HG02678 (cell line): ENCODE data around the gene BOK.

Source experiments
- ATAC-seq: cut with Tn5 transposase; IDR thresholded peaks from one replicate; pipeline ENCODE4 v1.9.1; 2021; ENCODE audit warnings: mild to moderate bottlenecking, moderate library complexity; ENCODE audit not compliant: unreplicated experiment

Gene BOK

GRCh38 chr2:241538838-241539615 is 19.5 kb upstream of the BOK start:
- no peak for ATAC-seq

DNA sequence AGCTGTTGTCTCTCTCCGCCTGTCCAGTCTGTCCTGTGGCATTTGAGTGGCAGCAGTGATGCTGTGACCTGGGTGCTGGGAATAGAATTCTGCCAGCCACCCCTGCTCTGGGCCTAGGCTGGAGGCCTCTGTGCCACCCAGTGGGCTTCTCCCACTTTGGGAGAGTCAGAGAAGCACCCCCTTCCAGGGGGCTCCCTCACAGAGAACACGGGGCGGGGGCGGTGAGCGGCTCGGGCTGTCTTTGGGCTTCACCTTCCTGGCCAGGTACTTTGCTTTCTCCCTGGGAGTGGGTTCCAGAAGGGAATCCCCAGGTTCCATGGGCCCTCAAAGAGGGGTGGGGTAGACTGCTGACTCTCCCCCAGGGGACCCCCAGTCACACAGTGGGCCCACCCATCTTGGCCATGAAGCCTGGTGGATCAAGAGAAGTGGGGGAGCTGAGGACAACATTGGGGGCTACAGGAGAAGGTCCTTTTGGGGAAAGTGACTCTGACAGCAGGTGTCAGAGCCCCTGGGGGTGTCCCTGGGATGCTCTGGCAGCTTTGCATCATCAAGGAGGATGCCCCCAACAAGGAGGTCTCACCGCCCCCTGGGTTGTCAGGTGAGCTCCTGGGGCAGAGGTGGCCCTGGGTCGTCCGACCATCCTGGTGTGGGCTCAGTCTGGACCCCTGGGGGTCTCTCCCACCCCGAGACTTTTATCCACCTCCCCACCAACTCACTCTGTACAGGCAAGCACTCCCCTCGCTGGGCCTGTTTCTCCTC is 18.8 kb upstream of the BOK start:
- no peak for ATAC-seq

DNA sequence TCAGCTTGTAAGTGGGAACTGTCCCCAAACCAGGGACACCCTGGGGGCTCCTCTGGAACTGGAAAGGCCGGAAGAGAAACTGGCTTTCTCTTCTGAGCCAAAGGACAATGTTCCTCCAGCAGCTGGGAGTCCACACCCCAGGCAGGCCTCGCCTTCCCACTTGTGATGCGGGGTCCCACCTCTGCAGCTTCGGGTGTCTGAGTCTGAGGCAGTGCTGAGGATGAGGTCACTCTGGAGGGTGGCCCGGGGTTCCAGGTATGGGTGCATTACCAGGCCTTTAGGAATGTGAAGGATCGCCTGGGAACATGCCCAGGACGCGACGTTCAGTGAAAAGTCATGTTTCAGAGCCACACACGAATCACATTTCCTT is 18.2 kb upstream of the BOK start:
- no peak for ATAC-seq

GRCh38 chr2:241540771-241541561 is 17.6 kb upstream of the BOK start:
- ATAC-seq = no peak

DNA sequence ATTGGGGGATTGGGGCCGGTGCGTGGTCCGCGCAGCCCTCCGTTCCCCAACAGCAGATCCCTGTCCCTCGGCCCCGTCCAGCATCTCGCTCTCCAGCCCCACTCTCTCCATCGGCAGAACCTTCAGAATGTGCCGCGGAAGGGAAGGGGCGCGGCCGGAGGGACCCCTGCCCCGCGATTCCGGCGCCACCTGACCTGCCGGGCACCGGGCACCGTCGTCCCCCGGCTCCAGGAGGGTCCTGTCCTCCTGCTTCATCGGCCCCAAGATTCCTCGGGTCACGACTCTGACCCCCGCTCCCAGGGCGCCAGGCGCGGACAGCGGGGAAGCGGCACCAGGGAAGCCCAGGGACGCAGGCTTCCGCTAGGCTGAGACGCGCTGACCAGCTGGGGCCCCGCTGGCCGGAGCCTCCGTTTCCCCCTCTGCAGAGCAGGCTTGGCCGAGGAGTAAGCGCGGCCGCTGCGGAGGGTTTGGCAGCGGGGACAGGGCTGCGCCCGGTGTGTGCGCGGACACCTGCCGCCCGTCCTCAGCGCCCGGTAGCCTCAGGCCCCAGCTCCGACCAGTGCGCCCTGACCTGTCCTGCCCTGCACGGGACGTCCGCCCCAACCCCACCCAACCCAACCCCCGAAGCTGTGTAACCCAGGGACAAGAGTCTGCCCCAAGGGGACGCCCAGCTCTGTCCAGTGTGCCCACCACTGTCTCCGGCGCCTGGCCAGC is 16.8 kb upstream of the BOK start:
- no peak for ATAC-seq

- ATAC-seq = no peak
These were observed 16.3 kb upstream of the BOK start for GRCh38 chr2:241542278-241542605.

DNA sequence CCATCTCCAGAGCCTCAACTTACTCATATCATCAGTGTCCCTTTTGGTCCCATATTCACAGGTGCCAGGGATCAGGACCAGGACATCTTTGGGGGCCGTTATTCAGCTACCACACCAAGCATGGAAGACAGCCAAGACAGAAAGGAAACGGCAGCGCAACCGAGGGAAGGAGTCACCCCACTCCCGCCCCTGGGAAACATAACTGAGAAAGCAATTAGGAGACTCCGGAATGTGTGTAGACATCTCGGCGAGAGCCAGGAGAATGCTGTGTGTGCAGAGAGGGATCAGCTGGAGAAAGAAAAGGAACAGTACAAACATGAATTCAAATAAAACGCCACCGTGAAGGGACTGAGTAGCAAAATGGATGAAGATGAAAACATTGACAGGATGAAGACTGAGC is 13.4 kb upstream of the BOK start:
- ATAC-seq = no peak

DNA sequence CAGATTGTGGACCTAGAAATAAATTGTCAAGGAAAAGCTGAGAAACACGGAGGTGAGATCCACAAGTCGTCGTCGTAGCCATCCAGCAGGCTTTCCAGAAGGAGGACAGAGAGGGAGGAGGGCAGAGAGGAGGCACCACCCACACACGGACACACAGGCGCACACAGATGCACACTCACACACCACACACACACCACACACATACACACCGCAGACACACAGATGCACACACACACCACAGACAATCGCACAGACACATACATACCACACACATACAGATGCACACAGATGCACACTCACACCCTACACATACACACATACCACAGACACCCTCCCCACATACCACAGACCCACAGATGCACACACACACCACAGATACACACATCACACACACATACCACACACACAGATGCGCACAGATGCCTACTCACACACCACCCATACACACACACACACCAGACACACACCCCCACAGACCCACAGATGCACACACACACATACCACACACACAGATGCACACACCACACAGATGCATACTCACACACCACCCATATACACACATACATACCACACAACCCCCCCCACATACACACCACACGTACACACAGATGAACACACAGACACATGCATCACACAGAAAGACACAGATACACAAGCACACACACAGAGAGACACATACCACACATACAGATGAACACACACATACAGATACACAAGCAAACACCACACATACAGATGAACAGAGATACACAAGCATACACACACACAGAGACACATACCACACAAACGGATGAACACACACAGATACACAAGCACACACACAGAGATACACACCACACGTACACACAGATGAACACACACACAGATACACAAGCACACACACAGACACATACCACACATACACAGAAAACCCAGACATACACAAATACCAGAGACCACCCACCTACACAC is 12.7 kb upstream of the BOK start:
- no peak for ATAC-seq

DNA sequence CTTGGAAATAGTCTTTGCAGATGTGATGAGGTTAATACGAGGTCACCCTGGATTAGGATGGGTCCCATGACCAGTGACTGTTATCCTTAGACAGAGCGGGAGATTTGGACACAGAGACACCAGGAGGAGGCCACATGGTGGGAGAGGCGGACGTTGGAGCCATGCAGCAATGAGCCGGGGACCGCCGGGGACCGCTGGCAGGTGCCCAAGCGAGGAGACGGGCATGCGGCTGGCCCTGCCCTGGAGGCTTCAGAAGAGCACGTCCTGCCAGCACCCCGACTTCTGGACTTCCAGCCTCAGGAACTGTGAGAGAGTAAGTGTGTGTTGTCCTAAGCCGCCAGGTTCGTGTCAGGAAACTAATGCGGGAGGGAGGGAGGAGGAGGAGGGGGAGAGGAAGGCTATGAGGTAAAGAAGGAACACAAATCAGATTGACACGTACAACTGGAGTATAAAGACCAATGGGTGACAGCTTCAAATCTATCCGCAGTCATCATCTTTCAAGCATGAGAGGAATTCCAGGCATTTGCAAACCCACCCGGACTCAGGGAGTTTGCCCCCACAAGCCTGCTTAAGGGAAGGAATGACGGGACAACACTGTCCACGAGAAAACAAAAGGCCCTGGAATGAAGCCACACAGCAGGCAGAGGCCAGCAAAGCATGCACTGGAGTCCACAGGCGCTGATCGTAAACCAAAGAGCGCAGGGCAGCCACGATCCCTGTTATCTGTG is 11.6 kb upstream of the BOK start:
- no peak for ATAC-seq

GRCh38 chr2:241547781-241548450 is 10.6 kb upstream of the BOK start:
- no peak for ATAC-seq

DNA sequence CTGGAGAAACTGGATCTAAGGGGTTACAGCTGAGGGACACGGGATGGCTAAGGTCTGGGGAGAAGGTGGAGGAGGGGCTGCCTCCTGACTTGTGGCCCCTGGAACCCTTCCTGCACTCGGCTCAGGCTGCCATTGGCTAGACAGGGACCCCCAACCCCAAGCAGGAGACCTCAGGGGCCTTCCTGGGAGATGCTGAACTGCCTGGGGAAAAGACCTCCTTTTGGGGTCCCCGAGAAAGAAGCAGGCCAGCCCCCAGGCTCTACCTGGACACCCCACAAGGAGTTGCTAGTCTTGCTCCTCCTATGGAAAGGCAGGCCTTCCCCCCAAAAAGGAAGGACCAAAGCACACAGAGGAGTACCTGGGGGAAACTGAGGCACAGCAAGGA is 10.1 kb upstream of the BOK start:
- no peak for ATAC-seq

- ATAC-seq = no peak
These were observed 7.6 kb upstream of the BOK start for GRCh38 chr2:241550616-241551580.

DNA sequence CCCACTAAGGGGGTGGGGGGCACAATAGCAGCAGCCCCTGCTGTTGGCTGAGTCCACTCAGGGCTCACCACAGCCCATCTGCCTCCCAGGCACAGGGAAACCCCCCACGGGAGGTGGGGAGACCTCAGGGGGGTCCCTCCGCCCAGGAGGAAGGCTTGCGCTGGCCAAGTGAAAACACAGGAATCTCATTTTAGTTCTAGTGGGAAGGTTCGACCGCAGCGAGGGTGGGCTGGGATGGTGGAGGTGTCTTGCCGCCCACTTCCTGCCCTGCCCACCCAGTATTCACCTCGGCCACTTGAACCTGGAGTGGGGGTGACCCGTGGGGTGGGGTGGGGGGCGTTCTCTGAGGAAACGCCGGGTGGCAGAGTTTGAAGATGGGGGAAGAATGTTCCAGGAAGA is 6.9 kb upstream of the BOK start:
- ATAC-seq = no peak

- no peak for ATAC-seq
These were observed 6.4 kb upstream of the BOK start for GRCh38 chr2:241551998-241552737.

DNA sequence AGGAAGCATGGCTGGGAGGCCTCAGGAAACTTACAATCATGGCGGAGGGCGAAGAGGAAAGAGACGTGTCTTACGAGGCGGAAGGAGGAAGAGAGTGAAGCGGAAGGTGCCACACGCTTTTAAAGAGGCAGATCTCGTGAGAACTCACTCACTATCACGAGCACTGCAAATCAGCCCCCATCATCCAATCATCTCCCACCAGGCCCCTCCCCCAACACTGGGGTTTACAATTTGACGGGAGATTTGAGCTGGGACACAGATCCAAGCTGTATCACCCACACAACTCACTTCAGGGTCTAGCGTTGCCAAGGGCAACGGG is 5.1 kb upstream of the BOK start:
- ATAC-seq = no peak

DNA sequence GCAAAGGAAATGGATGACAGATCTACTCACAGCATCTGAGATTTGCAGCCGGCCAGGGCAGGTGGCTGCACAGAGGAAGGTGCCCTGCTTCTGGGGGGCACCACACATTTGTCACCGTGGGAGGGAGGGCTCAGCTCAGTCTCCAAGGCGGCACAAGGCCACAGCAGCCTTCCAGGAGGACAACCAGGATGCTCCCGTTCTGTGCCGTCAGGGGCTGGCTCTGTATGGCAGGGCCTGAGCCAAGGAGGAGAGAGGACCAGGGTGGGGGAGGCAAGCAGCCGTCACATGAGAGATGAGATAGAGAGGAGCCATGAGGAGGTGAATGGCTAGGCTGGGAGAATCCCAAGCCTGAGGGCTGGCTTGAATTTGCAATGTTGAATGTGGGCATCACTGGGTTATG is 4.6 kb upstream of the BOK start:
- ATAC-seq = no peak

GRCh38 chr2:241554610-241555322 is 3.8 kb upstream of the BOK start:
- ATAC-seq = no peak
